Lower leg skin (tissue), 3 donors: Measurements from ENCODE around the gene NECAP2.
"Not testable (repeated sequence)": the region's sequence is repeated elsewhere in the genome, so short reads cannot be mapped to it uniquely, and the experiment has no call there.

Experiments
- POLR2A ChIP-seq, 2 donors: fragments of 450-650 bp; IDR thresholded peaks; one replicate each; pipeline ENCODE4 v1.6.1; 2016 to 2017; ENCODE audit warnings: antibody characterized with exemption in 2 of 2, mild to moderate bottlenecking in 1 of 2, moderate library complexity in 1 of 2
- TF ChIP-seq, protein P1 (sequence below), 3 donors: fragments of 450-650 bp; IDR thresholded peaks; one replicate each; pipeline ENCODE4 v1.5.1; 2016; ENCODE audit warnings: antibody characterized with exemption in 3 of 3, mild to moderate bottlenecking in 3 of 3, moderate library complexity in 2 of 3

DNA sequence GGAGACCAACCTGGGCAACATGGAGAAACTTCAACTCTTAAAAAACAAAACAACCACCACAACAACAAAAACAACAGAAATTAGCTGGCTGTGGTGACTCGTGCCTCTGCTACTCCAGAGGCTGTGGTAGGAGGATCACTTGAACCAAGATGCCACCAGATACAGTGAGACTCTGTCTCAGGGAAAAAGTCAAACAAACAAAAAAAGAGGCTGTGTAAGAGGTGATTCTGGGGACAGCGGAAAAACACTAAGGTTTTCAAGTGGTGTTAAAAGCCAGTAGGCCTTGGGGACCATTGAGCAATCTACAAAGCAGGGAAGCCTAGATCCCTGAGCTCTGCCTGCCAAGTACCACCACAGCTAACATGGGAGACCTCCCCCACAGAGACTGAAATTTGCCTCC lies 65.3 kb downstream of the NECAP2 start:
- TF ChIP-seq, protein P1, sequence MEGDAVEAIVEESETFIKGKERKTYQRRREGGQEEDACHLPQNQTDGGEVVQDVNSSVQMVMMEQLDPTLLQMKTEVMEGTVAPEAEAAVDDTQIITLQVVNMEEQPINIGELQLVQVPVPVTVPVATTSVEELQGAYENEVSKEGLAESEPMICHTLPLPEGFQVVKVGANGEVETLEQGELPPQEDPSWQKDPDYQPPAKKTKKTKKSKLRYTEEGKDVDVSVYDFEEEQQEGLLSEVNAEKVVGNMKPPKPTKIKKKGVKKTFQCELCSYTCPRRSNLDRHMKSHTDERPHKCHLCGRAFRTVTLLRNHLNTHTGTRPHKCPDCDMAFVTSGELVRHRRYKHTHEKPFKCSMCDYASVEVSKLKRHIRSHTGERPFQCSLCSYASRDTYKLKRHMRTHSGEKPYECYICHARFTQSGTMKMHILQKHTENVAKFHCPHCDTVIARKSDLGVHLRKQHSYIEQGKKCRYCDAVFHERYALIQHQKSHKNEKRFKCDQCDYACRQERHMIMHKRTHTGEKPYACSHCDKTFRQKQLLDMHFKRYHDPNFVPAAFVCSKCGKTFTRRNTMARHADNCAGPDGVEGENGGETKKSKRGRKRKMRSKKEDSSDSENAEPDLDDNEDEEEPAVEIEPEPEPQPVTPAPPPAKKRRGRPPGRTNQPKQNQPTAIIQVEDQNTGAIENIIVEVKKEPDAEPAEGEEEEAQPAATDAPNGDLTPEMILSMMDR (IDR thresholded peaks at IDR 0.05): not testable (repeated sequence)
- TF ChIP-seq POLR2A (IDR thresholded peaks at IDR 0.05): not testable (repeated sequence)
